Measurements from ENCODE around the gene NR4A1.

The NR4A1 gene

DNA sequence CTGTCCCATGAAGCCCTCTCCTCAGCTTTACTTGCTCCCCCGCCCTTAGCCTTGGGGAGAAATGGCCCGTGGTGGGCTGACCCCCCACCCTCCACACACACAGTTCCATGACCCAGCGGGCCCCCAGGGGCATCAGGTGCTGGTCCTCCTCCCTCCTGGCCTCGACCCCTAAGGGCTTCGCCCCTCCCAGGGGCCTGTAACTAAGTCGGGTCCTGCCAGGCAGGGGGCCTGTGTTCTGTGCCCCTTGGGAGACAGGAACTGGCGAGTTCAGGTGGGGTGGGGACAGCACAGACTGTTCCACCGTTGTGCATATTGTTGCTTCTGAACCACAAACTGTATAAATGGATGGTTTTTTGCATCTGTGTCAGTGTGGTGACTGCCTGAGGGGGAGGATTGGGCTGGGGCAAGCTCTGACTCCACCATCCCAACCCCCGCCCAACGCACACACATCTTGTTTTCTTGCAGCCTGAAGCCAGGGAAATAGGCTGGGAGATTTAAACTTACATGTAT lies 35.7 kb upstream of the NR4A1 start:
- TF ChIP-seq ZBTB7A (IDR thresholded peaks at IDR 0.05; ENCODE audit: low read depth) (no peak), EGR1 (IDR thresholded peaks at IDR 0.05) (no peak), YY1 (IDR thresholded peaks at IDR 0.05; ENCODE audit: low read depth) (no peak), TCF12 (IDR thresholded peaks at IDR 0.05; ENCODE audit: low read depth) (no peak), RAD21 (IDR thresholded peaks at IDR 0.05; ENCODE audit: low read depth) (no peak), CREB1 (IDR thresholded peaks at IDR 0.05; ENCODE audit: low read depth) (no peak), FOXM1 (IDR thresholded peaks at IDR 0.05; ENCODE audit: borderline replicate concordance, low read depth) (no peak)
- TF ChIP-seq, protein P1, sequence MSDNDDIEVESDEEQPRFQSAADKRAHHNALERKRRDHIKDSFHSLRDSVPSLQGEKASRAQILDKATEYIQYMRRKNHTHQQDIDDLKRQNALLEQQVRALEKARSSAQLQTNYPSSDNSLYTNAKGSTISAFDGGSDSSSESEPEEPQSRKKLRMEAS (IDR thresholded peaks at IDR 0.05), result no peak

DNA sequence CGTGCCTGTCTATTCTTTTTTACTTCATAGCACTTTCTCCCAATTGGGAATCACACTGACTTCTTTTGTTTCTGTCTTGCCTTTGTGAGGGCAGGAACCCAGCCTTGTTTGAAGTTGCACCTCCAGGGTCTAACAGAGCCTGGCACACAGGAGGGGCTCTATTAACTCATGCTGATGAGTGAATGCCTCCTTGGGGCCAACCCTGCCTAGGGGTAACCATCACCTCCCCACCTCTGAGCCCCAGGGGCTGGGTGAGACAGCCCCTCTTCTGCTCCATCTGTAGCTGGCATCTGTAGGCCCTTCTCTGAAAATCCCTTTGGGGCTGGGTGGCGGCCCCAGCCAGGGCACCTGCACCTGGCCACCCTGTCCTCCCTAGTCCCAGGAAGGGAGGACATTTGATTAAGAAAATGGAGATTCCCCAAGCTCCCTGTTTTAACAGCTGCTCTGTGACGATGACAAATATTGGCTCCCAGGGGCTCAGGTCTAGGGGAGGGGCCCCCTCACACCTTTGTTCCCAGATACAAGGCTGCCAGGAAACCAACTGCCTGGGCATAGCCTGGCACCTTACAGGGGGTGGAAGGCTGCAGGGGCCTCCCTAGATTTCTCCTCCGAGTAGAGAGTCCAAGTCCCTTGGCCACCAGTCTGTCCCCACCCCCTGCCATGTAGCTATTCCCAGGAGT lies 32.7 kb upstream of the NR4A1 start:
- no peak for TF ChIP-seq YY1 (IDR thresholded peaks at IDR 0.05; ENCODE audit: low read depth)

DNA sequence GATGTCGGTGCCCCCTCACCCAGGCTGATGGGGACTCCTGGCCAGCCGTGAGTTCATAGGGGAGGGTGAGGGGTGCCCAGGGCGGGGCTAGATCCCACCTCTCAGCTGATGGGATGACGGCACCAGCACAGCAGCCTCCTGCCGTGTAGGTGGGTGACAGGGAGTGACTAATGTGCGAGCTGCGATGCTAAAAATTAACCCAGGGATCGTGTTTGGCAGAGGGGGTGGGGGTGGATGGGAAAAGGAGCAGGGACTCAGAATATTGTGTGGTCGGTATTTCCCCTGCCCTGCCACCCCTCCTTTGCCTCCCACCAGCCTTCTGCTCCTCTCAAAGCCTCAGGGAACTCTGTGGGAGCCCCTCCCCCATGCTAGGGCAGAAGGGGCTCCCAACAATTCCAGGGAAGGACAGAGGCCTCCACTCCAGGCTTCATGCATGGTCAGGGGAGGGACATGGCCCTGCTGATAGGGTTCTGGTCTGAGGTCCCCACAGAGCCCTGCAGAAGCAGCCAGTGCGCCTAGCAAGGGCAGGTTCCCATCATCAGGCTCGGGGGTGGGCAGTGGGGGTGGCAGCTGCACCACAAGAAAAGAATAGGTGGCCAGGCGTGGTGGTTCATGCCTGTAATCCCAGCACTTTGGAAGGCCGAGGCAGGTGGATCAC lies 32.0 kb upstream of the NR4A1 start:
- TF ChIP-seq EP300 (IDR thresholded peaks at IDR 0.05; ENCODE audit: borderline replicate concordance), result no peak
- TF ChIP-seq TAF1 (IDR thresholded peaks at IDR 0.05; ENCODE audit: low read depth), result no peak
- no peak for TF ChIP-seq ZBTB7A (IDR thresholded peaks at IDR 0.05; ENCODE audit: low read depth)
- no peak for TF ChIP-seq CEBPB (IDR thresholded peaks at IDR 0.05)
- no peak for TF ChIP-seq CREB1 (IDR thresholded peaks at IDR 0.05; ENCODE audit: low read depth)
- TF ChIP-seq, protein P2, sequence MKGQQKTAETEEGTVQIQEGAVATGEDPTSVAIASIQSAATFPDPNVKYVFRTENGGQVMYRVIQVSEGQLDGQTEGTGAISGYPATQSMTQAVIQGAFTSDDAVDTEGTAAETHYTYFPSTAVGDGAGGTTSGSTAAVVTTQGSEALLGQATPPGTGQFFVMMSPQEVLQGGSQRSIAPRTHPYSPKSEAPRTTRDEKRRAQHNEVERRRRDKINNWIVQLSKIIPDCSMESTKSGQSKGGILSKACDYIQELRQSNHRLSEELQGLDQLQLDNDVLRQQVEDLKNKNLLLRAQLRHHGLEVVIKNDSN (IDR thresholded peaks at IDR 0.05), result no peak
- TF ChIP-seq, protein P1 (IDR thresholded peaks at IDR 0.05), result no peak
- no peak for TF ChIP-seq TCF12 (IDR thresholded peaks at IDR 0.05; ENCODE audit: low read depth)
- no peak for TF ChIP-seq YY1 (IDR thresholded peaks at IDR 0.05; ENCODE audit: low read depth)
- no peak for TF ChIP-seq NFIC (IDR thresholded peaks at IDR 0.05)
- TF ChIP-seq FOXM1 (IDR thresholded peaks at IDR 0.05; ENCODE audit: borderline replicate concordance, low read depth), result no peak
- no peak for TF ChIP-seq TEAD4 (IDR thresholded peaks at IDR 0.05)
- TF ChIP-seq, protein P3, sequence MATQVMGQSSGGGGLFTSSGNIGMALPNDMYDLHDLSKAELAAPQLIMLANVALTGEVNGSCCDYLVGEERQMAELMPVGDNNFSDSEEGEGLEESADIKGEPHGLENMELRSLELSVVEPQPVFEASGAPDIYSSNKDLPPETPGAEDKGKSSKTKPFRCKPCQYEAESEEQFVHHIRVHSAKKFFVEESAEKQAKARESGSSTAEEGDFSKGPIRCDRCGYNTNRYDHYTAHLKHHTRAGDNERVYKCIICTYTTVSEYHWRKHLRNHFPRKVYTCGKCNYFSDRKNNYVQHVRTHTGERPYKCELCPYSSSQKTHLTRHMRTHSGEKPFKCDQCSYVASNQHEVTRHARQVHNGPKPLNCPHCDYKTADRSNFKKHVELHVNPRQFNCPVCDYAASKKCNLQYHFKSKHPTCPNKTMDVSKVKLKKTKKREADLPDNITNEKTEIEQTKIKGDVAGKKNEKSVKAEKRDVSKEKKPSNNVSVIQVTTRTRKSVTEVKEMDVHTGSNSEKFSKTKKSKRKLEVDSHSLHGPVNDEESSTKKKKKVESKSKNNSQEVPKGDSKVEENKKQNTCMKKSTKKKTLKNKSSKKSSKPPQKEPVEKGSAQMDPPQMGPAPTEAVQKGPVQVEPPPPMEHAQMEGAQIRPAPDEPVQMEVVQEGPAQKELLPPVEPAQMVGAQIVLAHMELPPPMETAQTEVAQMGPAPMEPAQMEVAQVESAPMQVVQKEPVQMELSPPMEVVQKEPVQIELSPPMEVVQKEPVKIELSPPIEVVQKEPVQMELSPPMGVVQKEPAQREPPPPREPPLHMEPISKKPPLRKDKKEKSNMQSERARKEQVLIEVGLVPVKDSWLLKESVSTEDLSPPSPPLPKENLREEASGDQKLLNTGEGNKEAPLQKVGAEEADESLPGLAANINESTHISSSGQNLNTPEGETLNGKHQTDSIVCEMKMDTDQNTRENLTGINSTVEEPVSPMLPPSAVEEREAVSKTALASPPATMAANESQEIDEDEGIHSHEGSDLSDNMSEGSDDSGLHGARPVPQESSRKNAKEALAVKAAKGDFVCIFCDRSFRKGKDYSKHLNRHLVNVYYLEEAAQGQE (IDR thresholded peaks at IDR 0.05; ENCODE audit: low read depth), result no peak
- TF ChIP-seq EGR1 (IDR thresholded peaks at IDR 0.05), result no peak

DNA sequence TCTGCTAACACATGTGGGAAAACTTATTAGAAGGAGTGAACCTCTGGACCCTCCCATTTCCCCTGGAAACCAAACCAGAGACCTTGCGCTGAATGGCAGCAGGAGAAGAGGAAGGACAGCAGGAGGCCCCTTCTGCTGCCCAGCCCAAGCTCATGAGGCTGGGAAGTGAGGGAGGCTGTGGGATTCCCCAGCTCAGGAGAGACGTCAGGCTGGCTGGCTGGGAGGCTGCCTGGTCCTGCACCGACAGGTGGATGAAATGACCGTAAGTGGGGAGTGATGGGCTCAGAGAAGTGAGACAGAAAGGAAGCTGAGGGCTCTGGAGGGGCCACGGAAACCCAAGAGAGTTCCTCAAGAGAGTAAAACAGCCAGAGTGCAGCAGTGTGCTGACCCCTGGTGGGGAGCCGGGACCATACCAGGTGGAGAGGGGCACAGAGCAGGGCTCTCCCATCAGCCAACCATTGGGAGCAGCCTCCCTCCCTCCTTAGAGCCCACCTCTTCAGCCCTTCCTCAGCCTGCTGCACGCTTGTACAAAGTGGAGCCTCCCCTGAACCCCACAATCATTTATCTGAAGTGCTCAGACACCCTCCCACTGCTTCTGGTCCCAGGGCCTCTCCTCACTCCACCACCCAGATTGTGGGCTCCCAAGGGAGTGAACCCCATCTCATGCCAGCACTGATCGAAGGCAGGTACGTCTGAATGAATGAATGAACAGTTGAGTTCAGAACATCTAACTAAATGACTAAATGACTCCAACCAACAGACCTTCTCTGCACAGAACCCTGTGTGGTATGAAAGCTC lies 30.5 kb upstream of the NR4A1 start:
- peak; percentile 83 for TF ChIP-seq RAD21 (IDR thresholded peaks at IDR 0.05; ENCODE audit: low read depth)
- TF ChIP-seq TAF1 (IDR thresholded peaks at IDR 0.05; ENCODE audit: low read depth), result no peak

DNA sequence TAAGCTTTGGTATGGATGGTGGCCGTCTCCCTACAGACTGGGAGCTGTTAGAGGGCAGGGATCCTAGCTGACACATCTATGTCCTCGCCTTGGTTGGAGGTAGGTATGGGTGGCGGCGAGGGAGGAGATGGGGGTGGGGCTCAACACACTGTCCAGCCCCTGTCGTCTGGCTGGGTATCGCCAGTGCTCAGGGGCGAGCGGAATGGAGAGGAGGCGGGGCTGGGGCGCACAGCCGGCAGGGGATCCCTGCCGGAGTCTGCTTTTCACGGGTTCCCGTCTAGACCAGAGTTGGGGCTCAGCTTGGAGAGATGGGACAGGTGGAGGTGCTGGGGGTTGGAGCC lies 28.4 kb upstream of the NR4A1 start:
- TF ChIP-seq EP300 (IDR thresholded peaks at IDR 0.05; ENCODE audit: borderline replicate concordance) (no peak), TEAD4 (IDR thresholded peaks at IDR 0.05) (no peak), YY1 (IDR thresholded peaks at IDR 0.05; ENCODE audit: low read depth) (no peak; the same call in 1 of the 2 replicates), ZBTB7A (IDR thresholded peaks at IDR 0.05; ENCODE audit: low read depth) (no peak), NFIC (IDR thresholded peaks at IDR 0.05) (no peak), RAD21 (IDR thresholded peaks at IDR 0.05; ENCODE audit: low read depth) (no peak; the same call in 1 of the 2 replicates)
- TF ChIP-seq, protein P2 (IDR thresholded peaks at IDR 0.05), result no peak
- TF ChIP-seq, protein P1 (IDR thresholded peaks at IDR 0.05), result no peak

DNA sequence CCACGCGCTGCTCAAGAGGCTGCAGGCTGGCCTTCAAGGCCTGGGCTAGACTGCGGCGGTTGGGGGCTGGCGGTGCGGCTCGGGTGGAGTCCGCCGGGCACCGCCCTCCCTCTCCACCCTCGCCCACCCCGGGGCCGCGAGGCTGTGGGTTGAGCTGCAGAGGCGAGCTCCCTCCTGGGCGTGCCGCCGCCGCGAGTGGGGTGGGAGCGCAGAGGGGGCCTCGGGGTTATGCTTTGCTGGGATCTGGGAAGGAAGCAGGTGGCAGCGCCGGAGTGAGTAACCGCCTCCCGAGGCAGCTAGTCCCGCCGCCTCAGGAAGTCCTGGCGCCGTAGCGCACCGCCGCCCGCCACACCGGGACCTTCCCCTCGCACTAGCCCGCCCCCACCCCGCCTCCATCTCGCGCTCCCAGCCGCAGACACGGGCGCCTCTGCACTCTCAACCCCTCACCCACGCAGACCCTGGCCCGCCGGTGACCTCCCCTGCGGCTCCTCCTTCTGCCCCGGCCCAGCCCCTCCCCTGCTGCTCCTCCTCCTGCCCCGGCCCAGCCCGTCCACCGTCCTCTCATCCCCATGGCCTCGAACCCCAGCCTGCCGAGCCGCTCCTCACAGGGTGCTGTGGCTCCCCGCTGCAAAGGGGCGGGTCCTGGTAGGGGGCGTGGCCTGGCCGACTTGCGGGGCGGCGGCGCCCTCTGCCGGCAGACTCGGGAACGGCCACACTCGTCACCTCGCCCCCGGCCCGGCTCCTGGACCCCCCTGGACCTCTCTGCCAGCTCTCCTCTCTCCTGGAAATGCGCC lies 27.9 kb upstream of the NR4A1 start:
- peak; percentile 98 for TF ChIP-seq RAD21 (IDR thresholded peaks at IDR 0.05; ENCODE audit: low read depth)
- TF ChIP-seq, protein P2 (IDR thresholded peaks at IDR 0.05), result 0 out of 2 replicates have a peak, but pooled peaks have one; percentile 17
- TF ChIP-seq CREB1 (IDR thresholded peaks at IDR 0.05; ENCODE audit: low read depth), result no peak
- no peak for TF ChIP-seq NFIC (IDR thresholded peaks at IDR 0.05)
- TF ChIP-seq, protein P1 (IDR thresholded peaks at IDR 0.05), result peak; percentile 68
- peak; percentile 4; the same call in 1 of the 2 replicates for TF ChIP-seq EGR1 (IDR thresholded peaks at IDR 0.05)
- no peak for TF ChIP-seq EP300 (IDR thresholded peaks at IDR 0.05; ENCODE audit: borderline replicate concordance)
- TF ChIP-seq TAF1 (IDR thresholded peaks at IDR 0.05; ENCODE audit: low read depth), result no peak
- no peak for TF ChIP-seq CEBPB (IDR thresholded peaks at IDR 0.05)
- TF ChIP-seq, protein P3 (IDR thresholded peaks at IDR 0.05; ENCODE audit: low read depth), result no peak
- TF ChIP-seq ZBTB7A (IDR thresholded peaks at IDR 0.05; ENCODE audit: low read depth), result peak; percentile 100
- peak; percentile 10; the same call in 1 of the 2 replicates for TF ChIP-seq TCF12 (IDR thresholded peaks at IDR 0.05; ENCODE audit: low read depth)
- no peak; the same call in 1 of the 2 replicates for TF ChIP-seq TEAD4 (IDR thresholded peaks at IDR 0.05)
- TF ChIP-seq FOXM1 (IDR thresholded peaks at IDR 0.05; ENCODE audit: borderline replicate concordance, low read depth), result no peak
- TF ChIP-seq YY1 (IDR thresholded peaks at IDR 0.05; ENCODE audit: low read depth), result no peak; the same call in 1 of the 2 replicates
